ENCODE results near the gene PCBD1. TPM values are rescaled to one million over a fixed set of nuclear protein-coding genes. Genes with fewer than 3 reads are reported as not detected.

Gene PCBD1
- total RNA-seq, 1 experiment from 2014 or later = 163 TPM

GRCh38 chr10:70858759-70859158, 29.6 kb downstream of the PCBD1 start:
- BruUV-seq (replicated peaks) = no TSS peak
- CTCF ChIA-PET = interaction anchor here (1.4 kb wide), 1 partner anchor 98 kb away, joined by 3 read pairs; no protein-coding TSS in a partner anchor
- intact Hi-C loops (cut with micrococcal nuclease) = no loop called here

More at GRCh38 chr10:70858759-70859158, 29.6 kb downstream of the PCBD1 start:
- Histone ChIP-seq H3K9me3 (ENCODE audit: control insufficient read depth in 1 of 2, insufficient read depth in 1 of 2, low read depth in 1 of 2, low read length in 2 of 2) (no peaks in the 10 kb centered on the region), H3K27ac (ENCODE audit: low read depth, low read length) (no peak overlapping the region), H3K36me3 (ENCODE audit: control insufficient read depth in 1 of 2, insufficient read depth in 2 of 2, low read length in 2 of 2) (peaks cover 18 to 33% of the 10 kb centered on the region in 2 experiments; a peak in 3 of 4 replicates), H3K9me2 (ENCODE audit: insufficient read depth) (no peaks in the 10 kb centered on the region), H2AFZ (ENCODE audit: low read depth, low read length, poor library complexity, severe bottlenecking) (no peak overlapping the region), H3K4me1 (ENCODE audit: control insufficient read depth in 1 of 2, insufficient read depth in 2 of 2, low read length in 2 of 2) (no peaks in the 10 kb centered on the region), H3K27me3 (ENCODE audit: insufficient read depth, low read length) (no peaks in the 10 kb centered on the region), H3K9ac (ENCODE audit: low read length) (no peak overlapping the region), H3K79me2 (ENCODE audit: insufficient read depth, low read length) (no peaks in the 10 kb centered on the region), H4K20me1 (ENCODE audit: insufficient read depth) (no peaks in the 10 kb centered on the region), H3K4me3 (replicated peaks in 1 of 2; ENCODE audit: low read depth in 1 of 2, low read length in 2 of 2) (no peak overlapping the region), H3K4me2 (ENCODE audit: low read length) (no peak overlapping the region)
- TF ChIP-seq POLR2A (IDR thresholded peaks at IDR 0.05; ENCODE audit: borderline replicate concordance, extremely low read depth, insufficient read depth, insufficient read length) (no peak), ELF1 (IDR thresholded peaks at IDR 0.05; ENCODE audit: borderline replicate concordance, low read depth) (no peak), SRF (IDR thresholded peaks at IDR 0.05; ENCODE audit: low read depth) (no peak), ZNF274 (IDR thresholded peaks at IDR 0.05; ENCODE audit: low read depth, low read length) (no peak), FOSL1 (IDR thresholded peaks at IDR 0.05; ENCODE audit: low read depth) (no peak), EZH2phosphoT487 (IDR thresholded peaks at IDR 0.05; ENCODE audit: borderline replicate concordance) (no peak), MAX (IDR thresholded peaks at IDR 0.05) (no peak), ATF3 (IDR thresholded peaks at IDR 0.05) (no peak), ZBTB33 (IDR thresholded peaks at IDR 0.05; ENCODE audit: extremely low read depth, insufficient replicate concordance, low read length) (no peak), ZFX (IDR thresholded peaks at IDR 0.05) (no peak), REST (IDR thresholded peaks at IDR 0.05; ENCODE audit: low read depth) (no peak), EZH2 (IDR thresholded peaks at IDR 0.05) (no peak), SP1 (IDR thresholded peaks at IDR 0.05; ENCODE audit: low read depth) (no peak), POLR2AphosphoS5 (IDR thresholded peaks at IDR 0.05; ENCODE audit: low read depth, low read length) (no peak), RAD21 (IDR thresholded peaks at IDR 0.05; ENCODE audit: low read depth) (no peak), CTCF (IDR thresholded peaks at IDR 0.05 in 2 of 3, conservative IDR thresholded peaks at IDR 0.05 in 1 of 3; ENCODE audit: borderline replicate concordance in 1 of 3, insufficient read depth in 1 of 3, low read depth in 2 of 3, low read length in 2 of 3) (no peak)
- POLR2A ChIA-PET = no interaction called here
- ATAC-seq (no peak), DNase-seq (ENCODE audit: low read depth, low spot score) (no peak)
- RAD21 ChIA-PET (ENCODE audit: low non-redundant PET in 1 of 2, low total read pairs in 2 of 2, uncharacterized antibody in 2 of 2, unreplicated experiment in 2 of 2) = no interaction called here
